H1 (cell line): ENCODE results near the gene ILK. TPM values are rescaled to one million over a fixed set of nuclear protein-coding genes. Genes with fewer than 3 reads are reported as not detected.

ENCODE experiments used
- ASH2L ChIP-seq: fragments of 200-600, 300-600 bp; sonication (generic); IDR thresholded peaks from one replicate; pipeline ENCODE4 v1.7.1; 2017; ENCODE audit warnings: low read length
- CBX8 ChIP-seq: fragments of 300-800, 300-1000 bp; sonication (generic); IDR thresholded peaks from 2 replicates; pipeline ENCODE4 v1.7.1; 2016; ENCODE audit warnings: low read depth, low read length, borderline replicate concordance
- CHD1 ChIP-seq: IDR thresholded peaks from 2 replicates; pipeline ENCODE4 v1.6.1; 2012; ENCODE audit warnings: low read depth, low read length, improper control_type of control experiment
- CHD7 ChIP-seq: fragments of 300-600 bp; sonication (generic); IDR thresholded peaks from 2 replicates; pipeline ENCODE4 v1.7.1; 2012; ENCODE audit warnings: low read length, moderate library complexity, mild to moderate bottlenecking, inconsistent platforms; ENCODE audit not compliant: insufficient replicate concordance
- E2F6 ChIP-seq: IDR thresholded peaks from 2 replicates; pipeline ENCODE4 v1.6.1; 2012; ENCODE audit warnings: inconsistent platforms
- NANOG ChIP-seq: IDR thresholded peaks from 2 replicates; pipeline ENCODE4 v1.6.1; 2011; ENCODE audit warnings: low read length, low read depth, mild to moderate bottlenecking, inconsistent platforms; ENCODE audit not compliant: insufficient read depth, poor library complexity, severe bottlenecking
- NRF1 ChIP-seq: IDR thresholded peaks from 2 replicates; pipeline ENCODE4 v1.6.1; 2011; ENCODE audit warnings: mild to moderate bottlenecking, low read depth, low read length, improper control_type of control experiment
- POLR2A ChIP-seq, 2 experiments: IDR thresholded peaks; 1 replicate in 1 of 2; 2 replicates in 1 of 2; pipeline ENCODE4 v1.6.1; 2011; ENCODE audit warnings: low read depth in 2 of 2, low read length in 2 of 2, mild to moderate bottlenecking in 2 of 2; ENCODE audit errors: control extremely low read depth in 1 of 2
- RBBP5 ChIP-seq: IDR thresholded peaks from 2 replicates; pipeline ENCODE4 v1.7.1; 2012; ENCODE audit warnings: low read depth, mild to moderate bottlenecking, inconsistent platforms, low read length, moderate library complexity, borderline replicate concordance
- SIN3A ChIP-seq, 2 experiments: IDR thresholded peaks in 1 of 2; conservative IDR thresholded peaks in 1 of 2; 2 replicates each; pipeline ENCODE4 v1.6.1; 2011 to 2012; ENCODE audit warnings: low read length in 2 of 2, improper control_type of control experiment in 1 of 2, low read depth in 1 of 2, mild to moderate bottlenecking in 1 of 2
- TAF1 ChIP-seq: IDR thresholded peaks from 2 replicates; pipeline ENCODE4 v1.6.1; 2011; ENCODE audit warnings: mild to moderate bottlenecking, low read depth, low read length
- TCF12 ChIP-seq: IDR thresholded peaks from 2 replicates; pipeline ENCODE4 v1.6.1; 2011; ENCODE audit warnings: low read depth, mild to moderate bottlenecking, low read length
- polyA plus RNA-seq, 7 experiments: library from polyadenylated mRNA; depleted of rRNA in 3 of 7; stranded (reverse) in 5 of 7; unstranded in 2 of 7; fragments of >200 nt in 5 of 7; fragments of 200-250 nt in 2 of 7; gene quantifications; 1 replicate in 5 of 7; 2 replicates in 1 of 7; 4 replicates in 1 of 7; pipeline versions ENCODE4 v1.2.1 to v1.2.3, GENCODE V29; 2011 to 2013; ENCODE audit warnings: missing spikeins in 2 of 7, mixed read lengths in 2 of 7
- total RNA-seq: library from RNA; stranded (reverse); fragmentation: NEBNext Ultra II Directional; extraction: Animal tissue kit (Norgen Biotek cat#: 25700); gene quantifications from 2 replicates; pipeline ENCODE4 v1.2.1, GENCODE V29; 2021

Gene ILK
- total and polyA plus RNA-seq, 2 of the 8 experiments (the other 6 are each of a cell fraction or from before 2014, with no cell fraction given): 91.4 to 132 TPM

GRCh38 chr11:6588018-6588417, 15.6 kb upstream of the ILK start (continued):
- no peak for TF ChIP-seq CHD7
- no peak for TF ChIP-seq TAF1
- TF ChIP-seq POLR2A (IDR thresholded peaks at IDR 0.05; ENCODE audit: control extremely low read depth in 1 of 2, low read depth in 2 of 2, low read length in 2 of 2): no peak
- TF ChIP-seq CHD1: no peak
- no peak for TF ChIP-seq TCF12
- TF ChIP-seq RBBP5: no peak
- no peak for TF ChIP-seq ASH2L
- no peak for TF ChIP-seq CBX8
- no peak for TF ChIP-seq NANOG
- TF ChIP-seq SIN3A (conservative IDR thresholded peaks at IDR 0.05 in 1 of 2, IDR thresholded peaks at IDR 0.05 in 1 of 2; ENCODE audit: low read depth in 1 of 2, low read length in 2 of 2): no peak
- TF ChIP-seq E2F6: no peak
- TF ChIP-seq NRF1: no peak
